ENCODE data around the gene RBM33.
"Not testable (repeated sequence)": the region's sequence is repeated elsewhere in the genome, so short reads cannot be mapped to it uniquely, and the experiment has no call there.

RBM33 gene

GRCh38 chr7:155644178-155644970 is at the start of gene RBM33:
Gene RBM33, plus strand, starts transcription at chr7:155644661. Its CDS starts 216 bp downstream, at chr7:155644877.
- DNase-seq (ENCODE audit: low read depth) = peak; percentile 80

GRCh38 chr7:155594961-155595366 is 49.5 kb upstream of the RBM33 start:
- no peak for DNase-seq (ENCODE audit: low read depth)

GRCh38 chr7:155597753-155598140 is 46.7 kb upstream of the RBM33 start:
- no peak for DNase-seq (ENCODE audit: low read depth)

GRCh38 chr7:155598810-155599210 is 45.7 kb upstream of the RBM33 start:
- peak; percentile 75 for DNase-seq (ENCODE audit: low read depth)

- DNase-seq (ENCODE audit: low read depth) = no peak
Observed at GRCh38 chr7:155602156-155602555, 42.3 kb upstream of the RBM33 start.

GRCh38 chr7:155602750-155603149 is 41.7 kb upstream of the RBM33 start:
- DNase-seq (ENCODE audit: low read depth) = no peak

- no peak for DNase-seq (ENCODE audit: low read depth)
Observed at GRCh38 chr7:155603205-155603857, 41.1 kb upstream of the RBM33 start.

GRCh38 chr7:155603858-155604503 is 40.5 kb upstream of the RBM33 start:
- DNase-seq (ENCODE audit: low read depth) = no peak

- DNase-seq (ENCODE audit: low read depth) = no peak
Observed at GRCh38 chr7:155604504-155604997, 39.9 kb upstream of the RBM33 start.

- DNase-seq (ENCODE audit: low read depth) = no peak
Observed at GRCh38 chr7:155609185-155609584, 35.3 kb upstream of the RBM33 start.

- DNase-seq (ENCODE audit: low read depth) = no peak
Observed at GRCh38 chr7:155610633-155611193, 33.7 kb upstream of the RBM33 start.

GRCh38 chr7:155611808-155612447 is 32.5 kb upstream of the RBM33 start:
- DNase-seq (ENCODE audit: low read depth) = no peak

- DNase-seq (ENCODE audit: low read depth) = no peak
Observed at GRCh38 chr7:155612658-155613057, 31.8 kb upstream of the RBM33 start.

GRCh38 chr7:155615085-155615484 is 29.4 kb upstream of the RBM33 start:
- not testable (repeated sequence) for DNase-seq (ENCODE audit: low read depth)

GRCh38 chr7:155618708-155619633 is 25.5 kb upstream of the RBM33 start:
- DNase-seq (ENCODE audit: low read depth) = no peak

GRCh38 chr7:155619634-155620271 is 24.7 kb upstream of the RBM33 start:
- DNase-seq (ENCODE audit: low read depth) = no peak

- DNase-seq (ENCODE audit: low read depth) = no peak
Observed at GRCh38 chr7:155620497-155620896, 24.0 kb upstream of the RBM33 start.

GRCh38 chr7:155621418-155621980 is 23.0 kb upstream of the RBM33 start:
- no peak for DNase-seq (ENCODE audit: low read depth)

- no peak for DNase-seq (ENCODE audit: low read depth)
Observed at GRCh38 chr7:155624412-155624811, 20.0 kb upstream of the RBM33 start.

GRCh38 chr7:155625557-155625956 is 18.9 kb upstream of the RBM33 start:
- no peak for DNase-seq (ENCODE audit: low read depth)
